ENCODE results near the gene ULBP2. TPM values are rescaled to one million over a fixed set of nuclear protein-coding genes. Genes with fewer than 3 reads are reported as not detected.
A peak's percentile ranks its signal among the peaks of the same experiment; 100 is the strongest.
"Not testable (repeated sequence)": the region's sequence is repeated elsewhere in the genome, so short reads cannot be mapped to it uniquely, and the experiment has no call there.

ULBP2 gene
- total RNA-seq, 3 donors from 2014 or later (not counting 1 experiment from before 2014, with no cell fraction given), result 0.98 to 2.4 (median 2.4) TPM

DNA sequence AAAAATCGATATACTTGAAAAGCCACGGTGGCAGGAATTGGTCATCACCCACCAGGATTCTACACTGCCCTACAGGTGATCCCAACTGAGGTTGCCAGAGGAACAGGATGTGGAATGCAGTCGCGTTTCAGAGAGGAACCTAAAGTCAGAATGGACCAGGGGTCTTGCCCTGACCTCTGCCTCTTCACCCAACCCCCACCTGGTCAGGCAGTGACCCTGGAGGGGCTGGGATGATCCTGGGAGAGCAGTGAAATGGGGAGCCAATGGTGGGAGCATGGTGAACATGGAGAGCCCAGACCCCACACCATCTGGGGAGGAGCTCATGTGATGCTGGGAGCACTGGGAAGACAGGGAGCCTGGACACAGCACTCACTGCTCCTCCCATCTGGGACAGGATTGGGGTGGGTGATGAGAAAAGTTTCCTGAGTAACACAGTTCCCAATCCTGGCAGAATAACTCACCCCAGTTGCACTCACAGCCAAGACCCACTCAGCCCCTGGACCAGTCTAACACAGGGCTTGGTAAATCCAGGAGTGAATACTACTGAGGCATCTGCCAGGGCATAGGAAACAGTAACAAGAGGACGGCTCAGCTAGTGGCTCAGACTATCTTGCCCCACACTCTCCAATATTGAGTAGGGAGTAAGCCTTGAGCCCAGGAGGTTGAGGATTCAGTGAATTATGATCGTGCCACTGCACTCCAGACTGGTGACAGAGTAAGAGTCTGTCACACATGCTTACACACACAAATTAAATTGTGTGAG lies 1.7 kb upstream of the ULBP2 start:
- peaks cover 58% of the 10 kb centered on the region for H3K27me3 ChIP-seq (ENCODE audit: control insufficient read depth, insufficient read depth, low read length)
- H3K9me3 ChIP-seq (ENCODE audit: control insufficient read depth, insufficient read depth, low read length), result no peaks in the 10 kb centered on the region
- H3K27me3 Mint-ChIP-seq (ENCODE audit: low read depth in 2 of 2), result peaks cover 49 to 57% of the 10 kb centered on the region in 2 donors
- no peak for ATAC-seq
- no peaks in the 10 kb centered on the region for H3K36me3 ChIP-seq (ENCODE audit: control insufficient read depth, insufficient read depth, low read length)
- peaks cover 13 to 31% of the 10 kb centered on the region in 2 donors for H3K4me1 Mint-ChIP-seq
- no peak for DNase-seq
- no peak overlapping the region for H3K27ac ChIP-seq (ENCODE audit: low read length)
- peak overlapping the region; percentile 85 to 89 for H3K27ac Mint-ChIP-seq
- TF ChIP-seq, protein P1, sequence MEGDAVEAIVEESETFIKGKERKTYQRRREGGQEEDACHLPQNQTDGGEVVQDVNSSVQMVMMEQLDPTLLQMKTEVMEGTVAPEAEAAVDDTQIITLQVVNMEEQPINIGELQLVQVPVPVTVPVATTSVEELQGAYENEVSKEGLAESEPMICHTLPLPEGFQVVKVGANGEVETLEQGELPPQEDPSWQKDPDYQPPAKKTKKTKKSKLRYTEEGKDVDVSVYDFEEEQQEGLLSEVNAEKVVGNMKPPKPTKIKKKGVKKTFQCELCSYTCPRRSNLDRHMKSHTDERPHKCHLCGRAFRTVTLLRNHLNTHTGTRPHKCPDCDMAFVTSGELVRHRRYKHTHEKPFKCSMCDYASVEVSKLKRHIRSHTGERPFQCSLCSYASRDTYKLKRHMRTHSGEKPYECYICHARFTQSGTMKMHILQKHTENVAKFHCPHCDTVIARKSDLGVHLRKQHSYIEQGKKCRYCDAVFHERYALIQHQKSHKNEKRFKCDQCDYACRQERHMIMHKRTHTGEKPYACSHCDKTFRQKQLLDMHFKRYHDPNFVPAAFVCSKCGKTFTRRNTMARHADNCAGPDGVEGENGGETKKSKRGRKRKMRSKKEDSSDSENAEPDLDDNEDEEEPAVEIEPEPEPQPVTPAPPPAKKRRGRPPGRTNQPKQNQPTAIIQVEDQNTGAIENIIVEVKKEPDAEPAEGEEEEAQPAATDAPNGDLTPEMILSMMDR (IDR thresholded peaks at IDR 0.05), result no peak
- H3K4me1 ChIP-seq (ENCODE audit: control insufficient read depth, insufficient read depth, low read length), result peaks cover 38% of the 10 kb centered on the region
- 12% methylated on average over 5 of the region's 6 CpGs for WGBS (ENCODE audit: insufficient coverage)
- H3K36me3 Mint-ChIP-seq, result no peaks in the 10 kb centered on the region
- intact Hi-C loops (cut with micrococcal nuclease), result loop anchor here (2.0 to 10.0 kb wide), 4 partner anchors 23 to 875 kb away; partner anchors contain the start of genes NUP43, PCMT1 and ULBP1
- no peak overlapping the region for H3K4me3 ChIP-seq (ENCODE audit: low read length)
- peak overlapping the region; percentile 98 for H3K4me3 Mint-ChIP-seq
- H3K9me3 Mint-ChIP-seq, result no peaks in the 10 kb centered on the region

GRCh38 chr6:149940672-149940982 lies 1.2 kb upstream of the ULBP2 start:
- Histone ChIP-seq H3K36me3 (ENCODE audit: control insufficient read depth, insufficient read depth, low read length) (no peaks in the 10 kb centered on the region), H3K27me3 (ENCODE audit: control insufficient read depth, insufficient read depth, low read length) (peaks cover 53% of the 10 kb centered on the region), H3K9me3 (ENCODE audit: control insufficient read depth, insufficient read depth, low read length) (no peaks in the 10 kb centered on the region), H3K4me3 (ENCODE audit: low read length) (no peak overlapping the region), H3K27ac (ENCODE audit: low read length) (no peak overlapping the region), H3K4me1 (ENCODE audit: control insufficient read depth, insufficient read depth, low read length) (peaks cover 38% of the 10 kb centered on the region)
- Mint-ChIP-seq H3K9me3 (no peaks in the 10 kb centered on the region), H3K36me3 (no peaks in the 10 kb centered on the region), H3K4me3 (peak overlapping the region; percentile 98), H3K4me1 (peaks cover 13 to 31% of the 10 kb centered on the region in 2 donors), H3K27ac (peak overlapping the region; percentile 85 to 89), H3K27me3 (ENCODE audit: low read depth in 2 of 2) (peaks cover 43 to 51% of the 10 kb centered on the region in 2 donors)
- ATAC-seq, result no peak
- TF ChIP-seq, protein P1 (IDR thresholded peaks at IDR 0.05), result no peak
- DNase-seq, result no peak
- intact Hi-C loops (cut with micrococcal nuclease), result loop anchor here (2.0 kb wide), 2 partner anchors 22 to 64 kb away; partner anchors contain the start of gene ULBP1
- WGBS (ENCODE audit: insufficient coverage), result 28% methylated on average over 6 of the region's 6 CpGs

DNA sequence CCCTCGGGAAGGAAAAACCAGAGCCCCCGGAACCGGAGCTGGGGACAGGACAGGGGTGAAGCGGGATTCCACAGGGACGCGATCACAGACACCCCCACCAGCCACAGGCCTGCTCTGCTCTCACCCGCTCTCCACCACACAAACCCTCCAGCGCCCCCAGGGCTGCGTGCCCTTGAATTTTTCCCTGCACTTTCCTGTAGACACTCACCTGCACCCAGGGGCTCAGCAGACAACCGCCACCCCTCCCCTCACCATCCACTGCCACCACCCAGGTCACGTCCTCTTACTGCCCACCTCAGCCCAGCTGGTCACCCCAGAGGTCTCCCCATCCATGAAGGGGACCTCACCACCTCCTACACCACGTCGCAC lies 631 bp downstream of the ULBP2 start:
- peaks cover 38% of the 10 kb centered on the region for H3K4me1 ChIP-seq (ENCODE audit: control insufficient read depth, insufficient read depth, low read length)
- no peak for ATAC-seq
- peak in 1 of 2 donors; percentile 39 for DNase-seq
- TF ChIP-seq, protein P1 (IDR thresholded peaks at IDR 0.05), result no peak
- no peak overlapping the region for H3K27ac ChIP-seq (ENCODE audit: low read length)
- H3K27me3 Mint-ChIP-seq (ENCODE audit: low read depth in 2 of 2), result peaks cover 29 to 33% of the 10 kb centered on the region in 2 donors
- H3K9me3 ChIP-seq (ENCODE audit: control insufficient read depth, insufficient read depth, low read length), result no peaks in the 10 kb centered on the region
- no peaks in the 10 kb centered on the region for H3K36me3 ChIP-seq (ENCODE audit: control insufficient read depth, insufficient read depth, low read length)
- intact Hi-C loops (cut with micrococcal nuclease), result no loop called here
- 23% methylated on average over 11 of the region's 13 CpGs for WGBS (ENCODE audit: insufficient coverage)
- peak overlapping the region; percentile 98 for H3K4me3 Mint-ChIP-seq
- H3K4me1 Mint-ChIP-seq, result peaks cover 13 to 31% of the 10 kb centered on the region in 2 donors
- H3K4me3 ChIP-seq (ENCODE audit: low read length), result peak overlapping the region; percentile 61
- peaks cover 36% of the 10 kb centered on the region for H3K27me3 ChIP-seq (ENCODE audit: control insufficient read depth, insufficient read depth, low read length)
- H3K9me3 Mint-ChIP-seq, result no peaks in the 10 kb centered on the region
- H3K27ac Mint-ChIP-seq, result peak overlapping the region; percentile 59 to 89
- H3K36me3 Mint-ChIP-seq, result no peaks in the 10 kb centered on the region

DNA sequence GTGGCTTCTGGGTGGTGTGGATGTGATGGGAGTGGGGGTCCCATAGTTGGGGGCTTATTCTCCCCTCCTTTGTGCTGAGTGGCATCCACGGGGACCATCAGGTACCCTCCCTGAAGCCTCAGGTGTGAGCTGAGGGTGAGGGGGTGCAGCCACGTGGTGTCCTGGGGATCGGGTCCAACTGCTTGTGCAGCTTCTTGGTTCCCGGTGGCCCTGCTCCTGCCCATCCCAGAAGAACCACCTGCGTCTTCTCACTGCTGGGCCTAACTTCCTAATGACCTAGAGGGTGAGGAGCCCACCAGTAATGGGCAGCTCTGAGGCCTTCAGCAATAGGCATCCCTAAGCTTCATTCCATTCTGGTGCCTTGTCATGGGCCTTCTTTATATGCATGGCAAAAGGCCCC lies 1.5 kb downstream of the ULBP2 start:
- H3K36me3 Mint-ChIP-seq; ATAC-seq; H3K9me3 Mint-ChIP-seq; H3K36me3 ChIP-seq (ENCODE audit: control insufficient read depth, insufficient read depth, low read length); intact Hi-C loops (cut with micrococcal nuclease); H3K27ac ChIP-seq (ENCODE audit: low read length); H3K4me3 ChIP-seq (ENCODE audit: low read length); H3K9me3 ChIP-seq (ENCODE audit: control insufficient read depth, insufficient read depth, low read length); DNase-seq: not testable (repeated sequence)
- peaks cover 30% of the 10 kb centered on the region for H3K27me3 ChIP-seq (ENCODE audit: control insufficient read depth, insufficient read depth, low read length)
- Mint-ChIP-seq H3K27ac (peak overlapping the region in 1 of 2 donors; percentile 89), H3K27me3 (ENCODE audit: low read depth in 2 of 2) (peaks cover 24 to 29% of the 10 kb centered on the region in 2 donors), H3K4me1 (peaks cover 13 to 27% of the 10 kb centered on the region in 2 donors), H3K4me3 (peak overlapping the region; percentile 98)
- WGBS (ENCODE audit: insufficient coverage), result 77% methylated on average over 4 of the region's 5 CpGs
- H3K4me1 ChIP-seq (ENCODE audit: control insufficient read depth, insufficient read depth, low read length), result peaks cover 31% of the 10 kb centered on the region

DNA sequence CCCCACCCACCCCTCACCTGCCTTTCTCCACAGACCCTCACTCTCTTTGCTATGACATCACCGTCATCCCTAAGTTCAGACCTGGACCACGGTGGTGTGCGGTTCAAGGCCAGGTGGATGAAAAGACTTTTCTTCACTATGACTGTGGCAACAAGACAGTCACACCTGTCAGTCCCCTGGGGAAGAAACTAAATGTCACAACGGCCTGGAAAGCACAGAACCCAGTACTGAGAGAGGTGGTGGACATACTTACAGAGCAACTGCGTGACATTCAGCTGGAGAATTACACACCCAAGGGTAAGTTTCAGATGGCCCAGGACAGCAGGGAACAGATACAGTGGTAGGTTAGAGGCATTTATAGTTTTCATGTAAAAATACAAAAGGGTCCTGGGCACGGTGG lies 3.5 kb downstream of the ULBP2 start:
- peaks cover 17 to 20% of the 10 kb centered on the region in 2 donors for H3K27me3 Mint-ChIP-seq (ENCODE audit: low read depth in 2 of 2)
- WGBS (ENCODE audit: insufficient coverage), result 66% methylated on average over 3 of the region's 6 CpGs
- H3K4me1 ChIP-seq (ENCODE audit: control insufficient read depth, insufficient read depth, low read length), result peaks cover 21% of the 10 kb centered on the region
- DNase-seq; H3K36me3 ChIP-seq (ENCODE audit: control insufficient read depth, insufficient read depth, low read length); H3K4me3 Mint-ChIP-seq; H3K27ac Mint-ChIP-seq; H3K4me3 ChIP-seq (ENCODE audit: low read length); H3K36me3 Mint-ChIP-seq; ATAC-seq; H3K9me3 ChIP-seq (ENCODE audit: control insufficient read depth, insufficient read depth, low read length); H3K9me3 Mint-ChIP-seq; H3K27ac ChIP-seq (ENCODE audit: low read length); intact Hi-C loops (cut with micrococcal nuclease): not testable (repeated sequence)
- peaks cover 13% of the 10 kb centered on the region for H3K27me3 ChIP-seq (ENCODE audit: control insufficient read depth, insufficient read depth, low read length)
- peaks cover 5 to 15% of the 10 kb centered on the region in 2 donors for H3K4me1 Mint-ChIP-seq

DNA sequence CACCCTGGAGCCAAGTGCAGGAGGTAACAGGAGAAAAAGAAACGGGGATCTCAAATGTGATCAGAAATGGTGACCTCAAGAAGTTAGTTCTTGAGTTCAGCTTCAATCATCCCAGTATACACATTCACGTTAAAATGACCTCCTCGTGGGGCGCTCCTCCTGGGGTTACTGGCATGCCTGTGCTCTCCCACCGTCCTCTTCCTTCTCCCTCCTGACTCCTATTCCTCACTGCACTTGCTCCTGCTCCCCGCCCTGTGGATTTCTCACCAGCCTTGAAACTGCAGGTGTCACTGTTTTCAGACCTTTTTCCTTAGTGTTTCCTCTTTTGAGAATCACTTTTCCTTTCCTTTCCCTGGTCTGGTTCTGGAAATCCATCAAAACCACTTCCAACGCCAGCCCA lies 4.8 kb downstream of the ULBP2 start:
- peaks cover 20 to 25% of the 10 kb centered on the region in 2 donors for H3K27me3 Mint-ChIP-seq (ENCODE audit: low read depth in 2 of 2)
- H3K9me3 Mint-ChIP-seq; ATAC-seq; H3K27ac Mint-ChIP-seq; H3K36me3 Mint-ChIP-seq; H3K4me1 ChIP-seq (ENCODE audit: control insufficient read depth, insufficient read depth, low read length); DNase-seq; H3K27ac ChIP-seq (ENCODE audit: low read length); intact Hi-C loops (cut with micrococcal nuclease); H3K27me3 ChIP-seq (ENCODE audit: control insufficient read depth, insufficient read depth, low read length); H3K9me3 ChIP-seq (ENCODE audit: control insufficient read depth, insufficient read depth, low read length); H3K4me3 Mint-ChIP-seq; H3K36me3 ChIP-seq (ENCODE audit: control insufficient read depth, insufficient read depth, low read length); H3K4me3 ChIP-seq (ENCODE audit: low read length): not testable (repeated sequence)
- 69% methylated on average over 7 of the region's 7 CpGs for WGBS (ENCODE audit: insufficient coverage)
- H3K4me1 Mint-ChIP-seq, result peaks cover 3 to 12% of the 10 kb centered on the region in 2 donors
